CD4-positive, alpha-beta T cell (primary cell): Measurements from ENCODE around the gene STRADA. TPM values are rescaled to one million over a fixed set of nuclear protein-coding genes. Genes with fewer than 3 reads are reported as not detected.

Experiments used
- ATAC-seq: fragments of 200-7000 bp; cut with Tn5 transposase; one replicate; pipeline ENCODE4 v1.10.0; 2022; ENCODE audit warnings: mild to moderate bottlenecking; ENCODE audit not compliant: poor library complexity
- CTCF ChIA-PET: fragments of 350-600 bp; sonication (Branson Sonifier 250); formaldehyde crosslinking; loops from one replicate; lab custom pipeline; 2021; ENCODE audit warnings: antibody characterized with exemption, inconsistent platforms; lab: Charles Lee
- POLR2A ChIA-PET: fragments of 350-600 bp; sonication (Branson Sonifier 250); formaldehyde crosslinking; loops from one replicate; lab custom pipeline; 2021; ENCODE audit warnings: antibody characterized with exemption, inconsistent platforms; lab: Charles Lee
- DNase-seq, 14 experiments: peaks; one replicate each; pipeline ENCODE4 v3.0.0-alpha.2; 2013 to 2020; ENCODE audit warnings: mixed read lengths in 2 of 14
- H3K27ac ChIP-seq, 2 donors: one replicate each; pipeline versions ENCODE4 v1.5.1 to v1.7.0; 2013; ENCODE audit warnings: low read length in 2 of 2, low read depth in 1 of 2, mild to moderate bottlenecking in 1 of 2
- H3K27me3 ChIP-seq, 2 experiments: 1 replicate in 1 of 2; 2 replicates in 1 of 2; pipeline versions ENCODE4 v1.6.1 to v1.7.0; 2013; ENCODE audit warnings: low read length in 2 of 2, control low read depth in 1 of 2, mild to moderate bottlenecking in 1 of 2, moderate library complexity in 1 of 2; ENCODE audit not compliant: insufficient read depth in 2 of 2, control insufficient read depth in 1 of 2
- H3K36me3 ChIP-seq: one replicate; pipeline ENCODE4 v1.6.1; 2013; ENCODE audit warnings: low read length, control low read depth; ENCODE audit not compliant: insufficient read depth
- H3K4me1 ChIP-seq: one replicate; pipeline ENCODE4 v1.6.1; 2013; ENCODE audit warnings: low read length, control low read depth; ENCODE audit not compliant: insufficient read depth
- H3K4me3 ChIP-seq: one replicate; pipeline ENCODE4 v1.5.1; 2013; ENCODE audit warnings: mild to moderate bottlenecking, low read length, moderate library complexity
- H3K9me3 ChIP-seq, 2 experiments: 1 replicate in 1 of 2; 2 replicates in 1 of 2; pipeline versions ENCODE4 v1.6.1 to v1.7.0; 2013; ENCODE audit warnings: low read length in 2 of 2, mild to moderate bottlenecking in 2 of 2, control low read depth in 1 of 2, moderate library complexity in 1 of 2; ENCODE audit not compliant: control insufficient read depth in 1 of 2, insufficient read depth in 1 of 2
- H3K27ac Mint-ChIP-seq: one replicate; pipeline ENCODE4 v1.8.0; 2020; ENCODE audit warnings: mixed read lengths
- H3K27me3 Mint-ChIP-seq: one replicate; pipeline ENCODE4 v1.8.0; 2021; ENCODE audit warnings: mixed read lengths
- H3K36me3 Mint-ChIP-seq: one replicate; pipeline ENCODE4 v1.8.0; 2021; ENCODE audit warnings: low read depth, mixed read lengths
- H3K4me1 Mint-ChIP-seq: one replicate; pipeline ENCODE4 v1.8.0; 2021; ENCODE audit warnings: low read depth, mixed read lengths
- H3K4me3 Mint-ChIP-seq: one replicate; pipeline ENCODE4 v1.8.0; 2020; ENCODE audit warnings: mild to moderate bottlenecking, mixed read lengths
- H3K9me3 Mint-ChIP-seq: one replicate; pipeline ENCODE4 v1.8.0; 2020; ENCODE audit warnings: mixed read lengths
- CTCF ChIP-seq: fragments of 200-600 bp; IDR thresholded peaks from one replicate; pipeline ENCODE4 v1.8.0; 2022; ENCODE audit warnings: antibody characterized with exemption, mild to moderate bottlenecking
- intact Hi-C, 2 experiments: fragments of 100-400 bp; cut with DNase I in 1 of 2; cut with micrococcal nuclease in 1 of 2; formaldehyde crosslinking; loops; one replicate each; pipeline versions ENCODE4 v1.15.1 to v1.9.0; 2023 to 2025; cut with DNase I, micrococcal nuclease
- total RNA-seq, 174 experiments: library from RNA in 2 of 174; stranded (reverse) in 2 of 174; gene quantifications; one replicate each; pipeline ENCODE4 v1.2.3 and lab custom pipeline; 2021 to 2026

The STRADA gene
- total RNA-seq, 2 experiments from 2014 or later = 50.9 to 51.0 TPM

- H3K27me3 Mint-ChIP-seq = no peaks in the 10 kb centered on the region
- intact Hi-C loops = no loop called here
- no peaks in the 10 kb centered on the region for H3K9me3 ChIP-seq
- ChIA-PET CTCF (interaction anchor here (0.9 to 3.0 kb wide), 2 partner anchors 9 to 41 kb away, joined by 4 to 21 read pairs; no protein-coding TSS in a partner anchor), POLR2A (interaction anchor here (0.8 to 18.5 kb wide), 11 partner anchors 9 to 136 kb away, joined by 3 to 844 read pairs (median 4); partner anchors contain the start of genes CCDC47, DDX42, LIMD2 and MAP3K3)
- ATAC-seq (peak; percentile 57), DNase-seq (peak in 6 of 14 experiments; percentile 28 to 79 (median 54))
- H3K27me3 ChIP-seq = no peaks in the 10 kb centered on the region
- H3K36me3 Mint-ChIP-seq = peaks cover 37% of the 10 kb centered on the region
- H3K9me3 Mint-ChIP-seq = no peaks in the 10 kb centered on the region
- peak overlapping the region; percentile 39 for H3K4me3 ChIP-seq
- peak overlapping the region; percentile 75 for H3K4me3 Mint-ChIP-seq
- peaks cover 11% of the 10 kb centered on the region for H3K36me3 ChIP-seq
- H3K4me1 Mint-ChIP-seq = peaks cover 83% of the 10 kb centered on the region
- peaks cover 86% of the 10 kb centered on the region for H3K4me1 ChIP-seq
- H3K27ac Mint-ChIP-seq = peak overlapping the region; percentile 100
- TF ChIP-seq CTCF = no peak
- peak overlapping the region; percentile 69 to 70 for H3K27ac ChIP-seq
These were observed 34.4 kb downstream of the STRADA start for GRCh38 chr17:63707151-63707550.

- peak; percentile 6 for ATAC-seq
- peak overlapping the region; percentile 100 for H3K27ac Mint-ChIP-seq
- DNase-seq = peak in 4 of 14 experiments; percentile 42 to 67 (median 48)
- ChIA-PET CTCF (interaction anchor here (3.0 kb wide), 1 partner anchor 9 kb away, joined by 21 read pairs; no protein-coding TSS in a partner anchor), POLR2A (interaction anchor here (0.7 to 18.5 kb wide), 16 partner anchors 8 to 799 kb away, joined by 3 to 844 read pairs (median 4); partner anchors contain the start of genes CCDC47, DDX42, DDX5 and LIMD2)
- Histone ChIP-seq H3K36me3 (peaks cover 11% of the 10 kb centered on the region), H3K4me3 (peak overlapping the region; percentile 39), H3K27me3 (no peaks in the 10 kb centered on the region), H3K27ac (peak overlapping the region; percentile 69 to 70), H3K9me3 (no peaks in the 10 kb centered on the region), H3K4me1 (peaks cover 92% of the 10 kb centered on the region)
- no peaks in the 10 kb centered on the region for H3K9me3 Mint-ChIP-seq
- intact Hi-C loops = no loop called here
- no peak for TF ChIP-seq CTCF
- H3K4me1 Mint-ChIP-seq = peaks cover 90% of the 10 kb centered on the region
- H3K4me3 Mint-ChIP-seq = peak overlapping the region; percentile 75
- H3K36me3 Mint-ChIP-seq = peaks cover 44% of the 10 kb centered on the region
- H3K27me3 Mint-ChIP-seq = no peaks in the 10 kb centered on the region
These were observed 35.1 kb downstream of the STRADA start for GRCh38 chr17:63706336-63707082.

- H3K27ac Mint-ChIP-seq = peak overlapping the region; percentile 100
- ChIA-PET POLR2A (interaction anchor here (0.7 to 18.5 kb wide), 15 partner anchors 7 to 800 kb away, joined by 3 to 844 read pairs (median 4); partner anchors contain the start of genes CCDC47, DDX42, DDX5 and LIMD2), CTCF (interaction anchor here (3.0 kb wide), 1 partner anchor 8 kb away, joined by 21 read pairs; no protein-coding TSS in a partner anchor)
- Histone ChIP-seq H3K4me3 (no peak overlapping the region), H3K27ac (peak overlapping the region; percentile 69 to 70), H3K36me3 (peaks cover 11% of the 10 kb centered on the region), H3K27me3 (no peaks in the 10 kb centered on the region), H3K9me3 (no peaks in the 10 kb centered on the region), H3K4me1 (peaks cover 97% of the 10 kb centered on the region)
- TF ChIP-seq CTCF = no peak
- peak overlapping the region; percentile 79 for H3K4me3 Mint-ChIP-seq
- H3K27me3 Mint-ChIP-seq = no peaks in the 10 kb centered on the region
- no peak for ATAC-seq
- H3K36me3 Mint-ChIP-seq = peaks cover 51% of the 10 kb centered on the region
- H3K4me1 Mint-ChIP-seq = peaks cover 94% of the 10 kb centered on the region
- peak in 2 of 14 experiments; percentile 14 to 35 for DNase-seq
- intact Hi-C loops = no loop called here
- H3K9me3 Mint-ChIP-seq = no peaks in the 10 kb centered on the region
These were observed 35.9 kb downstream of the STRADA start for GRCh38 chr17:63705657-63706056.
